ENCODE data around the gene MOCS3. TPM values are rescaled to one million over a fixed set of nuclear protein-coding genes. Genes with fewer than 3 reads are reported as not detected.
A peak's percentile ranks its signal among the peaks of the same experiment; 100 is the strongest.

The MOCS3 gene
- total and polyA plus RNA-seq, 10 of the 15 experiments (the other 5 are each of a cell fraction or from before 2014, with no cell fraction given) = 0.87 to 5.9 (median 3.6) TPM

DNA sequence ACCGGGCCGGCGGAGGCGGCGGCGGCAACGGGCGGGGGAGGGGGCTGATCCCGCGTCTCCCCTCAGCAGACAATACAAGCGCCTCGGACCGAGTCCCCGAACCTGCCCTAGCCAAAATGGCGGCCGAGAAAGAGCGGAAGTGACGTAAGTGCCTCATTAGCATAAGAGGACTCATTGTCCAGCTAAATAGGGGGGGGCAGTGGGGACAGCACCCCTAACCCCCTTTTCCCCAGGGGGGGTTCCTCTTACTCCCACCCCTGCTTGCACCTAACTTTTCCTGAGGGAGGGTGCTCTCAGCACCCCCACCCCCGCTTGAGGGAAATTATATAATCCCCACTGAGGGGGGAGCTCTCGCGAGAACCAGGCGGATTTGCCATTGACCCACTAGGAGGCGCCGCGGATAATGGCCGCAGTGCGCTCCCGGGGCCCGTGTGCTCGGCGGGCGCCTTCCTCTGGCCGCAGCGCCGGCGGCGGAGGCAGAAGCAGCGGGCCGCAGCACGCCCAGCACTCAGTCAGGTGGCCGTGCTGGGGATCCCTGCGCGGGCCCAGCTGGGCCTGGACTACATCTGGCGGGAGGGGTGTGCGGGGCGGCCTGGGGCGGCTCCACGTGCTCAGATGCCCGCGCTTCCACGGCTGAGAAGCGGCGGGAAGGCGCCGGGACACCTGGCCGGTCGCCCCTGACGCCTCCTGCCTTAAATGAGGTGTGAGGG, 27.2 kb upstream of the MOCS3 start, which contains the start of gene ADNP (continued):
- TF ChIP-seq KAT2A (conservative IDR thresholded peaks at IDR 0.05; ENCODE audit: control insufficient read depth, low read depth, low read length) (no peak), JUNB (IDR thresholded peaks at IDR 0.05) (no peak), FOXK2 (IDR thresholded peaks at IDR 0.05) (peak; percentile 54; the same call in 1 of the 2 replicates), IKZF2 (IDR thresholded peaks at IDR 0.05) (peak in 1 of 2 experiments; percentile 53; a peak in 2 of 4 replicates), MTA3 (IDR thresholded peaks at IDR 0.05; ENCODE audit: borderline replicate concordance, low read length) (peak; percentile 64; the same call in 1 of the 2 replicates), WRNIP1 (IDR thresholded peaks at IDR 0.05; ENCODE audit: borderline replicate concordance, low read depth, low read length) (0 out of 2 replicates have a peak, but pooled peaks have one; percentile 69), RUNX3 (IDR thresholded peaks at IDR 0.05; ENCODE audit: low read length) (peak; percentile 84), RCOR1 (conservative IDR thresholded peaks at IDR 0.05; ENCODE audit: low read depth, low read length) (peak; percentile 95), POLR2A (IDR thresholded peaks at IDR 0.05; ENCODE audit: low read depth, low read length) (peak; percentile 85), PAX5 (IDR thresholded peaks at IDR 0.05; ENCODE audit: borderline replicate concordance, low read depth, low read length) (peak; percentile 79; the same call in 1 of the 2 replicates), BACH1 (IDR thresholded peaks at IDR 0.05; ENCODE audit: borderline replicate concordance) (peak; percentile 80; the same call in 1 of the 2 replicates), SP1 (IDR thresholded peaks at IDR 0.05; ENCODE audit: low read depth, low read length) (peak; percentile 28), HDGF (IDR thresholded peaks at IDR 0.05) (no peak), ASH2L (IDR thresholded peaks at IDR 0.05; ENCODE audit: borderline replicate concordance, low read depth) (no peak), CBX5 (IDR thresholded peaks at IDR 0.05; ENCODE audit: low read depth) (peak; percentile 99), NBN (IDR thresholded peaks at IDR 0.05) (peak; percentile 79)
- TF ChIP-seq, protein P1, sequence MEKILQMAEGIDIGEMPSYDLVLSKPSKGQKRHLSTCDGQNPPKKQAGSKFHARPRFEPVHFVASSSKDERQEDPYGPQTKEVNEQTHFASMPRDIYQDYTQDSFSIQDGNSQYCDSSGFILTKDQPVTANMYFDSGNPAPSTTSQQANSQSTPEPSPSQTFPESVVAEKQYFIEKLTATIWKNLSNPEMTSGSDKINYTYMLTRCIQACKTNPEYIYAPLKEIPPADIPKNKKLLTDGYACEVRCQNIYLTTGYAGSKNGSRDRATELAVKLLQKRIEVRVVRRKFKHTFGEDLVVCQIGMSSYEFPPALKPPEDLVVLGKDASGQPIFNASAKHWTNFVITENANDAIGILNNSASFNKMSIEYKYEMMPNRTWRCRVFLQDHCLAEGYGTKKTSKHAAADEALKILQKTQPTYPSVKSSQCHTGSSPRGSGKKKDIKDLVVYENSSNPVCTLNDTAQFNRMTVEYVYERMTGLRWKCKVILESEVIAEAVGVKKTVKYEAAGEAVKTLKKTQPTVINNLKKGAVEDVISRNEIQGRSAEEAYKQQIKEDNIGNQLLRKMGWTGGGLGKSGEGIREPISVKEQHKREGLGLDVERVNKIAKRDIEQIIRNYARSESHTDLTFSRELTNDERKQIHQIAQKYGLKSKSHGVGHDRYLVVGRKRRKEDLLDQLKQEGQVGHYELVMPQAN (conservative IDR thresholded peaks at IDR 0.05) = peak; percentile 76
- TF ChIP-seq, protein P2, sequence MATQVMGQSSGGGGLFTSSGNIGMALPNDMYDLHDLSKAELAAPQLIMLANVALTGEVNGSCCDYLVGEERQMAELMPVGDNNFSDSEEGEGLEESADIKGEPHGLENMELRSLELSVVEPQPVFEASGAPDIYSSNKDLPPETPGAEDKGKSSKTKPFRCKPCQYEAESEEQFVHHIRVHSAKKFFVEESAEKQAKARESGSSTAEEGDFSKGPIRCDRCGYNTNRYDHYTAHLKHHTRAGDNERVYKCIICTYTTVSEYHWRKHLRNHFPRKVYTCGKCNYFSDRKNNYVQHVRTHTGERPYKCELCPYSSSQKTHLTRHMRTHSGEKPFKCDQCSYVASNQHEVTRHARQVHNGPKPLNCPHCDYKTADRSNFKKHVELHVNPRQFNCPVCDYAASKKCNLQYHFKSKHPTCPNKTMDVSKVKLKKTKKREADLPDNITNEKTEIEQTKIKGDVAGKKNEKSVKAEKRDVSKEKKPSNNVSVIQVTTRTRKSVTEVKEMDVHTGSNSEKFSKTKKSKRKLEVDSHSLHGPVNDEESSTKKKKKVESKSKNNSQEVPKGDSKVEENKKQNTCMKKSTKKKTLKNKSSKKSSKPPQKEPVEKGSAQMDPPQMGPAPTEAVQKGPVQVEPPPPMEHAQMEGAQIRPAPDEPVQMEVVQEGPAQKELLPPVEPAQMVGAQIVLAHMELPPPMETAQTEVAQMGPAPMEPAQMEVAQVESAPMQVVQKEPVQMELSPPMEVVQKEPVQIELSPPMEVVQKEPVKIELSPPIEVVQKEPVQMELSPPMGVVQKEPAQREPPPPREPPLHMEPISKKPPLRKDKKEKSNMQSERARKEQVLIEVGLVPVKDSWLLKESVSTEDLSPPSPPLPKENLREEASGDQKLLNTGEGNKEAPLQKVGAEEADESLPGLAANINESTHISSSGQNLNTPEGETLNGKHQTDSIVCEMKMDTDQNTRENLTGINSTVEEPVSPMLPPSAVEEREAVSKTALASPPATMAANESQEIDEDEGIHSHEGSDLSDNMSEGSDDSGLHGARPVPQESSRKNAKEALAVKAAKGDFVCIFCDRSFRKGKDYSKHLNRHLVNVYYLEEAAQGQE (IDR thresholded peaks at IDR 0.05; ENCODE audit: low read depth, low read length) = no peak
- TF ChIP-seq, protein P3, sequence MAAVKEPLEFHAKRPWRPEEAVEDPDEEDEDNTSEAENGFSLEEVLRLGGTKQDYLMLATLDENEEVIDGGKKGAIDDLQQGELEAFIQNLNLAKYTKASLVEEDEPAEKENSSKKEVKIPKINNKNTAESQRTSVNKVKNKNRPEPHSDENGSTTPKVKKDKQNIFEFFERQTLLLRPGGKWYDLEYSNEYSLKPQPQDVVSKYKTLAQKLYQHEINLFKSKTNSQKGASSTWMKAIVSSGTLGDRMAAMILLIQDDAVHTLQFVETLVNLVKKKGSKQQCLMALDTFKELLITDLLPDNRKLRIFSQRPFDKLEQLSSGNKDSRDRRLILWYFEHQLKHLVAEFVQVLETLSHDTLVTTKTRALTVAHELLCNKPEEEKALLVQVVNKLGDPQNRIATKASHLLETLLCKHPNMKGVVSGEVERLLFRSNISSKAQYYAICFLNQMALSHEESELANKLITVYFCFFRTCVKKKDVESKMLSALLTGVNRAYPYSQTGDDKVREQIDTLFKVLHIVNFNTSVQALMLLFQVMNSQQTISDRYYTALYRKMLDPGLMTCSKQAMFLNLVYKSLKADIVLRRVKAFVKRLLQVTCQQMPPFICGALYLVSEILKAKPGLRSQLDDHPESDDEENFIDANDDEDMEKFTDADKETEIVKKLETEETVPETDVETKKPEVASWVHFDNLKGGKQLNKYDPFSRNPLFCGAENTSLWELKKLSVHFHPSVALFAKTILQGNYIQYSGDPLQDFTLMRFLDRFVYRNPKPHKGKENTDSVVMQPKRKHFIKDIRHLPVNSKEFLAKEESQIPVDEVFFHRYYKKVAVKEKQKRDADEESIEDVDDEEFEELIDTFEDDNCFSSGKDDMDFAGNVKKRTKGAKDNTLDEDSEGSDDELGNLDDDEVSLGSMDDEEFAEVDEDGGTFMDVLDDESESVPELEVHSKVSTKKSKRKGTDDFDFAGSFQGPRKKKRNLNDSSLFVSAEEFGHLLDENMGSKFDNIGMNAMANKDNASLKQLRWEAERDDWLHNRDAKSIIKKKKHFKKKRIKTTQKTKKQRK (IDR thresholded peaks at IDR 0.05; ENCODE audit: low read depth, low read length) = no peak
- TF ChIP-seq, protein P4, sequence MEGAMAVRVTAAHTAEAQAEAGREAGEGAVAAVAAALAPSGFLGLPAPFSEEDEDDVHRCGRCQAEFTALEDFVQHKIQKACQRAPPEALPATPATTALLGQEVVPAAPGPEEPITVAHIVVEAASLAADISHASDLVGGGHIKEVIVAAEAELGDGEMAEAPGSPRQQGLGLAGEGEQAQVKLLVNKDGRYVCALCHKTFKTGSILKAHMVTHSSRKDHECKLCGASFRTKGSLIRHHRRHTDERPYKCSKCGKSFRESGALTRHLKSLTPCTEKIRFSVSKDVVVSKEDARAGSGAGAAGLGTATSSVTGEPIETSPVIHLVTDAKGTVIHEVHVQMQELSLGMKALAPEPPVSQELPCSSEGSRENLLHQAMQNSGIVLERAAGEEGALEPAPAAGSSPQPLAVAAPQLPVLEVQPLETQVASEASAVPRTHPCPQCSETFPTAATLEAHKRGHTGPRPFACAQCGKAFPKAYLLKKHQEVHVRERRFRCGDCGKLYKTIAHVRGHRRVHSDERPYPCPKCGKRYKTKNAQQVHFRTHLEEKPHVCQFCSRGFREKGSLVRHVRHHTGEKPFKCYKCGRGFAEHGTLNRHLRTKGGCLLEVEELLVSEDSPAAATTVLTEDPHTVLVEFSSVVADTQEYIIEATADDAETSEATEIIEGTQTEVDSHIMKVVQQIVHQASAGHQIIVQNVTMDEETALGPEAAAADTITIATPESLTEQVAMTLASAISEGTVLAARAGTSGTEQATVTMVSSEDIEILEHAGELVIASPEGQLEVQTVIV (IDR thresholded peaks at IDR 0.05; ENCODE audit: borderline replicate concordance, partially characterized antibody) = no peak
